DMS114 treated with DMSO at 0.1 percent for 48 hours (cell line): Measurements from ENCODE around the gene FAM222A.

Experiments used
- DNase-seq: peaks from one replicate; lab custom pipeline; 2025; ENCODE audit not compliant: unreplicated experiment; lab: John Stamatoyannopoulos, UW

FAM222A gene

DNA sequence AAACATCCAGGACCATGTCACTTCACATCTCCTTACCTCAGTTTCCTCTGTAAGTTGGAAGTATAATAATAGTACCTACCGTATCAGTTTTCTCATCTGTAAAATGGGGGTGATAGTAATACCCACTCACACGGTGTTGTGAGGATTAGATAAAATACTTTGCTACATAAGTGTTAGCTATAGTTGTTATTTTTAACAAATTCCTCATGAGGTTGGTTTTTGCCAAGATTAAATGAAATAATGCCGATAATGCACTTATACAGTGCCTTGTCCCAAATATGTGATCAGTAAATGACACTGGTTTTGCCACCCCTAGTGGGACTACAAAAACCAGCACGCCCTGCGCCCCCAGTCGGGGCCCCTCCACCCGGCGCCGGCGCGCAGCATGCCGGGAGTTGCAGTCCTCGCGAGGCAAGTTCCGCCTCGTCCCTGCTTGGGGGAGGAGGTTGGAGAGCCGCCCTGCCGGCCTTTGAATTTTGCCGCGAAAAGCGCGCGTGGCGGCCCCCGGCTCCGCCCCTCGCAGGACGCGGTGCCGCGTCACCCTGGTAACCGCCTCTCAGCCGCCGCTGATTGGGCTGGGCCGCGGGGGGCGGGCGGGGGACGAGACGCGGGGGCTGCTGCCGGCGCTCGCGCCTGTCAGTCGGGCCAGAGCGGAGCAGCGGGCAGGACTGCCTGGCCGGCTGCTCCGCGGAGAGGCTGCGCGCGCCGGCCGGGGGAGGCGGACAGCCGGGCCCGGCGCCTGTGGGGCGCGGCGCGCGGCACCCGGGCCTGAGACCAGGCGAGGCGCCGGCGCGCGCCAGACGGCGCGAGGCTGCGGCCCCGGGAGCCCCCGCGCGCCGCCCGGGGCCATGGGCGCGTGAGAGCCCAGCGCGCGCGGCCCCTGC, at the start of gene FAM222A:
Gene FAM222A (plus strand): TSS at position 639 of the 884 bp plus-strand sequence. CDS start 30,322 bp downstream, outside the sequence.
- DNase-seq: peak; percentile 94

GRCh38 chr12:109664402-109664801, 49.2 kb upstream of the FAM222A start:
- DNase-seq: no peak

DNA sequence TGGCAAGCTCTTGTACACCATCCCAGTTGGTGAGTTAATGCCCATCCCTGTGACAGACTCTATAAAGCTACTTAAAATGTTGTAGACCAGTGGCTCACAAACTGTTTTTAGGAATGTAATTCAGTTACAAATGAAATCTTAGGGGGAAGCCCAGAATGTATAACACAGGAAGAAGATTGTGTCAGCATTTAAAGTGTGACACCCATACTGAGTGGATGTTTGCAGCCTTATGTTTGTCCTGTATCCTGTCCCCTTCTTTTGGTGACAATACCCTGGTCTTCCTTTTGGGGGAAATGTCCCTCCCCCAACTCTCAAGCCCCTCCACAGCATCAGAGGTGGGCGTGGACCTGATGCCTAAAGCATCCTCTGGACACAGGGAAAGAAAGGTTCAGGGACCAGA, 47.6 kb upstream of the FAM222A start:
- no peak for DNase-seq

GRCh38 chr12:109670731-109671130, 42.9 kb upstream of the FAM222A start:
- DNase-seq: no peak

- no peak for DNase-seq
Measured at GRCh38 chr12:109671502-109671901, 42.1 kb upstream of the FAM222A start.

DNA sequence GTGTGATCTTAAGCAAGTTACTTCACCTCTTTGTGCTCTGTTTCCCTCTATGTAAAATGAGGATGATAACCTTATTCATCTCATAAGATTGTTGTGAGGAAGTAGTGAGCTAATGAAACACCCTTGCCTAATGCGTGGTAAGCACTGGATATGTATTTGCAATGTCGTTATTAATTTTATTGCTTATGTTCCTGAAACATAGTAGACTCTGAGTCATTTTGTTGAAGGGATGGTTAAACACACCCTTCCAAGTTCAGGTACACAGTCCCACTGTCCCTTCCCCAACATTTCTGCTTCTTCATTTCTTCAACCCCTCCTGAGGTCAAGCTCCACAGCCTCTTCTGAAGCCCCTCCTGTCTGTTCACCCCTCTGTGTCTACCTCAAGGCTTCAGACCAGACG, 40.2 kb upstream of the FAM222A start:
- DNase-seq: no peak

DNA sequence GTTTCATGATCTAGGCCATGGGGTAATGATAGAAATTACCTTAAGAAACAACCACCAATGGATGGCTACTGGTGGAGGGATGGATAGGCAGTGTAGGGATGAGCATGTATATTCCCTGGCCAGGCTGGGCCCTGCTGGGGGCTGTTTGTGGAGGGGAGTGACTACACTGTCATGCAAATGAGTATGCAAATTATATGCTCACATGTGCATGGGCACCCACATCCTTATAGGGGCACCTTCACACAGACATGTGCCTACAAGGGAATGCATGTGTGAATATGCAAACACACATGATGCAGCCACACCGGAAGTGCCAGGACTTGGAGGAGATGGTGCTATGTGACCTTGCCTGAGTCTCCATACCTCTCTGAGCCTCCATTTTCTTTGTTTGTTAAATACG, 39.7 kb upstream of the FAM222A start:
- no peak for DNase-seq

DNA sequence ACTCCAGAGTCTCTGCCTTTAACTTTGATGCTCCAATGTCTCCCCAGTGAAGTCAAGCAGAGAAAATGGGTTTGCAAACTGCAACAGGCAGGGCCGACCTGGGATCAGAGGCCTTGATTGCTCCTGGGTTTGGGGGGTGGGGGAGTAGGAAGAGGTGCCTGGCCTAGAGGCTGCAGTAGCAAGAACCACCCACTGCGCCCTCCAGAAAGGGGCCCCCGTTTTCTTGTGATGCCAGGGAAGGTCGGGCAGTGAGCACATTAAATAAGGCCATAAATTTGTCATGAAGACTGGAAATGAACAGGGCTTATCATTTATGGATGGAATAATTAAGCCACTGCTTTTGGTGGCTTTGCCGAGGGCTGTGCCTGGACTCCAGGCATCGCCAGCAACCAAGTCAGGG, 38.2 kb upstream of the FAM222A start:
- no peak for DNase-seq

DNA sequence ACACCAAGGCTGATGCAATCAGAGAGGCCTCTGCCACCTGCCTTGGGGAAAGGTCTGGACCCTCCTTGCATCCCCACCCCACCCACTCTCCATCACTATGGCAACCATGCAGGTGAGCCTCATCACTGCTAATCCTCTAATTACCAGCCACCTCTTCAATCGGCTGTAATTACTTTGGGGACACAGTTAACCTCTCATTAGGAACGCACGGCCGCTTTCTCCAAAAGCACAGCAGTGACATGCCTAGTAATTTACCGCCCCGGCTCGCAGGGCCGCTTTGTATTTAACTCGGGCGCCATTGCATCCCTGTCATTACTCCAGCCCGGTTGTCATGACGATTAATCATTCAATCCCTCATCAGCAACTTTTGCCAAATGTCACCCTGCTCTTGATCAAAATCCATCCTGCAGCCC, 36.3 kb upstream of the FAM222A start:
- no peak for DNase-seq

DNA sequence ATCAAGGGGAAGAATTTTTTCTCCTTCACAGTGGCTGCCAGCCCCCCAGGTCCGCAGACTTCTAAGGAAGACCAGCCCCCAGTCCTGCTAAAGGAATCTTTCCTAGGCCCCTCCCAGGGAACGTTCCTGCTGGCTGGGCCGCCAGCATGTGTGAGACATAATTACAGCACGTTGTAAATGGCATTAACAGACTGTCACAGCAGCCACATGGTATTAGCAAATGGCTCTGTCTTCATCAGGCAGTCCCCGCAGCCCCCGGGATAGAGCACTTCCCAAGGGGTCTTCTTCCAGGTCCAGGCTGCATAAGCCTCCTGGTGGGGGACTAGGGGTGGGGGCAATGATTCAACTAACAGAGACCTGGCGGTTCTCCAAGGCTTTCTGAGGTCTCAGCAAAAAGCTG, 34.9 kb upstream of the FAM222A start:
- no peak for DNase-seq

DNA sequence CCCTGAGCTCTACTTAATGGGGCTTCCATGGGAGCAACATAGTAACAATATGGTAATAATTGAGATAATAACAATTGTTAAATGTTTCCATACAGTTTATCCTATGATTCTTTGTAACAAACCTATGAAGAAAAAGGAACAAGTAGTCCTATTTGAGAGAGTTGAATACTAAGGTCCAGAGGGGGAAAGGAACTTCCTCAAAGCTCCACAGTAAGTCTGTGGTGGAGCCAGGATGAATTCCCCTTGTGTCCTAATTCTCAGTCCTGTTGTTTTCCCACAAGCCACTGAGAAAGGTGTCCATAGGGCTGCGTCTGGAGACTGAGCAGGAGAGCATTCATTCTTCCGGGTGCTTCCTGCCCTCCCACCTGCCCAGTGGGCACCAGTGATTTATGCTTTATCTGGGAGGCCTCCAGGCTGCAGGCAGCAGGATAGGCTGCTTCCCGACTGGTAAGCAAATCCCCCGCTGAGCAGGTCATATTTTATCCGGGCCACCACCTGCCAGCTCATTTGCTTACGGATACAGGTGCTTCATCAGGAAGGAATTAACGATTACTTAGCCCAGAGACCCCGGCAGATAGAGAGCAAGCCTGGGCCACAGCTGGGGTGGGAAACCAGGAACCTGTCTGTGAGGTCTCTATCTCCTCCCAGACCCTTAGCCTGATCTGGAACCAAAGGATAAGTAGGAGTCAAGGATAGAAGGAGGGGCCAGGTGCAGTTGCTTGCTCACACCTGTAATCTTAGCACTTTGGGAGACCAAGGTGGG, 33.9 kb upstream of the FAM222A start:
- no peak for DNase-seq

- no peak for DNase-seq
Measured at GRCh38 chr12:109680264-109681005, 33.2 kb upstream of the FAM222A start.

DNA sequence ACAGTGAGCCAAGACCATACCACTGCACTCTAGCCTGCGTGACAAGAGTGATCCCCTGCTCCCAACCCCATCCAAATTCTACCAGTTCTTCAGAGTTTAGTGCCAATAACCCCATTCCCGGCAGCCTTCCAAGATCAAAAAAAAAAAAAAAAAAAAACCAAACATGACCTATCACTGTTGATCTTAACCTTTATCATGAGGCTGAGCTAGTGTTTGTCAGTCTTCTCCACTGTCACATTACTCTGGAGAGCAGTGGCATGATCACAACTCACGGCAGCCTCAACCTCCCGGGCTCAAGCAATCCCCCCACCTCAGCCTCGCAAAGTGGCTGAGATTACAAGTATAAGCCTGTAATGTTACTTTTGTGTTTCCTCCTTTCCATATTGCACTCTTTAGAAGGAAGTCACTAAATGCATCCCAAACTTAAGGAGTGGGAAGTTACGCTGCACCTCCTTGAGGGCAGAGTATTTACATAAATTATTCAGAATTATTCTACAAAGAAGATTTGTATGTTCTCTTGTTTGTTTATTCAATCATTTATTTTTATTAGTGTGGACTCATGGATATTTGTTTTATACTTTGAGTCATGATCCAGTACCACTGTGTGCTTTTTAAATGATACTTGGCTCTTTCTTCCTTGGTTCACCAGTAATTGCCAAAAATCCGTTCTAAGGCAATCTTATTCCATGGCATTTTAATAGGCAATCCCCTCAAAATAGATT, 31.5 kb upstream of the FAM222A start:
- DNase-seq: no peak

DNA sequence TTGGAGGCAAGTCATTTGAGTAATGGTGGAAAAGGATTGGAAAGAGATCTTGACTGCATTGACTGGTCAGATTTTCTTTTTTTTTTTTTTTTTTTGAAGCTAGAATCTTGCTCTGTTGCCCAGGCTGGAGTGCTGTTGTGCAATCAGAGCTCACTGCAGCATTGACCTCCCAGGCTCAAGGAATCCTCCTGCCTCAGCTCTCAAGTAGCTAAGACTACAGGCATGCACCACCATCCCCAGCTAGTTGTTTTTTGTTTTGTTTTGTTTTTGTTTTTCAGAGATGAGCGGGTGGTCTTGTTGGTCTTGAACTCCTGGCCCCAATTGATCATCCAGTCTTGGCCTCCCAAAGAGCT, 30.9 kb upstream of the FAM222A start:
- no peak for DNase-seq

- no peak for DNase-seq
Measured at GRCh38 chr12:109683316-109683715, 30.3 kb upstream of the FAM222A start.

- no peak for DNase-seq
Measured at GRCh38 chr12:109685574-109686447, 27.8 kb upstream of the FAM222A start.

DNA sequence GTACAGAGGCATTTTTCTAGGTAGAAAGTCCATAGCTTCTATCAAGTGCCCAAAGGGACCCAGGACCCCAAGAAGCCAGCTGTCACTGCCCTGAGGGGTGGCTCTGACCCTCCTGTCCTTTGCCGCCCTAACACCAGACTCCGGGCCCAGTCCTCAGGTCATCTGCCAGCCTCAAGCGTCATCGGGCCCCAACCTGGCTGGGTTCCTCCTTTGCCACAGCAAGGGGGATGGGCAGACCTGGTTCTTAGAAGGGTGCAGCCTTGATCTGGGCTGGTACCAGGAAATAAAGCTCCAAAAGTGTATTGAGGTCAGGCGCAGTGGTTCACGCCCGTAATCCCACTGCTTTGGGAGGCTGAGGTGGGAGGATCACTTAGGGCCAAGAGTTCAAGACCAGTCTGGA, 27.1 kb upstream of the FAM222A start:
- no peak for DNase-seq

DNA sequence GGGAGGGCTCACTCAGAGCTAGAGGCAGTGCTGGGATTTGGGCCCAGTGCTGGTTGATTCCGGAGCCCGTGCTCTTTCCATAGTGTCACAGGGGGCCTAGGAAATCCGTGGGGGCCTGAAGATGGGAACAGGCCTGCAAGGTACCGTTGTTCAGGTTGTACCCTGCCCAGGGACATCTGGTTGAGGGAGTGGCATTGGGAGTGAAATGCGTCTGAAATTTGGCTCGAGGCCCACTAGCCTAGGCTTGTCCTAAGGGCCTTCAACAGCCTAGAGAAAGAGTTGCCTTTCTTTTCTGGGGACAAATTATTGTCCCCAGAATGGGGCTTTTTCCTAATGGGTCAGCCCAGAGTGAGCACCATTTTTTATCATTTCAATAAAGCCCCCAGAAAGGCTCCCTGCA, 26.4 kb upstream of the FAM222A start:
- no peak for DNase-seq

DNA sequence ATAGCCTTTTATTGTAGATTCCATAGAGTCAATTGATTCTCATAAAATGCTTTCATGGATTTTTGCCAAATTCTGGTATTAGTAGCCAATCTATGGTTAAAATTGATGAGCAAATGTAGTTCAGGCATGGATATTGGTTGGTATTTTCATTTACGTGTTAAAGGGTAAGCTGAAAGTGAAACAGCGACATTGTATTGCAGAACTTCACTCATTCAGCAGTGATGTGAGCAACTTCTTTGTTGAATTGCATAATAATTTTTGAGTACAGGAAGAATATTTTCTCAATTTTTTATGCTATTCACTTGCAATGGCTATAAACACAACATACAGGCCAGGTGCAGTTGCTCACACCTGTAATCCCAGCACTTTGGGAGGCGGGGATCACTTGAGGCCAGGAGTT, 24.2 kb upstream of the FAM222A start:
- DNase-seq: no peak

- DNase-seq: no peak
Measured at GRCh38 chr12:109693160-109693559, 20.5 kb upstream of the FAM222A start.
